Fibroblast of lung (primary cell): ENCODE data around the gene BIN1. TPM values are rescaled to one million over a fixed set of nuclear protein-coding genes. Genes with fewer than 3 reads are reported as not detected.

ENCODE experiments used
- DNase-seq, 2 donors: peaks; one replicate each; pipeline versions ENCODE4 v3.0.0 to v3.0.0-alpha.2; 2010; ENCODE audit warnings: low read depth in 2 of 2
- H2AFZ ChIP-seq: 2 replicates; pipeline ENCODE4 v1.5.1; 2012; ENCODE audit warnings: low read length, control low read depth, inconsistent platforms
- H3K27ac ChIP-seq: 2 replicates; pipeline ENCODE4 v1.5.1; 2011; ENCODE audit warnings: low read length, control low read depth; ENCODE audit not compliant: insufficient read depth
- H3K27me3 ChIP-seq: 2 replicates; pipeline ENCODE4 v1.5.1; 2011; ENCODE audit warnings: mild to moderate bottlenecking, low read length; ENCODE audit not compliant: control insufficient read depth, insufficient read depth
- H3K36me3 ChIP-seq: 2 replicates; pipeline ENCODE4 v1.5.1; 2011; ENCODE audit warnings: low read length; ENCODE audit not compliant: control insufficient read depth, insufficient read depth
- H3K4me1 ChIP-seq: 2 replicates; pipeline ENCODE4 v1.5.1; 2011; ENCODE audit warnings: low read length; ENCODE audit not compliant: control insufficient read depth, insufficient read depth; ENCODE audit errors: extremely low read depth
- H3K4me2 ChIP-seq: 2 replicates; pipeline ENCODE4 v1.5.1; 2011; ENCODE audit warnings: low read length, control low read depth; ENCODE audit not compliant: insufficient read depth; ENCODE audit errors: extremely low read depth
- H3K4me3 ChIP-seq, 4 experiments: fragments of 200-600 bp in 1 of 4; sonication (generic) in 1 of 4; replicated peaks in 1 of 4; 2 replicates each; pipeline ENCODE4 v1.5.1; 2011 to 2016; ENCODE audit warnings: low read length in 4 of 4, low read depth in 3 of 4, mild to moderate bottlenecking in 3 of 4, control low read depth in 2 of 4, inconsistent platforms in 1 of 4, mixed read lengths in 1 of 4; ENCODE audit not compliant: insufficient read depth in 1 of 4; ENCODE audit errors: control extremely low read depth in 1 of 4
- H3K79me2 ChIP-seq: 2 replicates; pipeline ENCODE4 v1.5.1; 2012; ENCODE audit warnings: mild to moderate bottlenecking, low read length, inconsistent platforms; ENCODE audit not compliant: control insufficient read depth, insufficient read depth
- H3K9ac ChIP-seq: 2 replicates; pipeline ENCODE4 v1.5.1; 2011; ENCODE audit warnings: mild to moderate bottlenecking, low read length, control low read depth; ENCODE audit not compliant: insufficient read depth
- H3K9me3 ChIP-seq: 2 replicates; pipeline ENCODE4 v1.5.1; 2012; ENCODE audit warnings: low read depth, low read length; ENCODE audit not compliant: control insufficient read depth, insufficient read depth
- H4K20me1 ChIP-seq: 2 replicates; pipeline ENCODE4 v1.5.1; 2011; ENCODE audit warnings: low read length; ENCODE audit not compliant: control insufficient read depth, insufficient read depth; ENCODE audit errors: extremely low read depth
- EZH2 ChIP-seq: IDR thresholded peaks from 2 replicates; pipeline ENCODE4 v1.5.1; 2012; ENCODE audit warnings: low read length, control low read depth, mild to moderate bottlenecking; ENCODE audit errors: missing control alignments
- polyA plus RNA-seq, 2 donors: library from polyadenylated mRNA; depleted of rRNA in 1 of 2; stranded (reverse) in 1 of 2; unstranded in 1 of 2; fragments of >200 nt; gene quantifications; 2 replicates each; pipeline ENCODE4 v1.2.1, GENCODE V29; 2011 to 2012; ENCODE audit warnings: missing spikeins in 1 of 2
- total RNA-seq: library from RNA; depleted of rRNA; stranded (reverse); fragments of >200 nt; gene quantifications from 2 replicates; pipeline ENCODE4 v1.2.1, GENCODE V29; 2014
- TF ChIP-seq, protein P1 (sequence below), 2 donors: IDR thresholded peaks in 1 of 2; conservative IDR thresholded peaks in 1 of 2; 1 replicate in 1 of 2; 2 replicates in 1 of 2; pipeline ENCODE4 v1.5.1; 2011 to 2012; ENCODE audit warnings: low read length in 2 of 2, control low read depth in 1 of 2, inconsistent platforms in 1 of 2, low read depth in 1 of 2, mild to moderate bottlenecking in 1 of 2

BIN1 gene
- total and polyA plus RNA-seq, 2 donors (not counting 1 experiment from before 2014, with no cell fraction given): 17.3 to 68.7 TPM

- TF ChIP-seq EZH2: no peak
- TF ChIP-seq, protein P1, sequence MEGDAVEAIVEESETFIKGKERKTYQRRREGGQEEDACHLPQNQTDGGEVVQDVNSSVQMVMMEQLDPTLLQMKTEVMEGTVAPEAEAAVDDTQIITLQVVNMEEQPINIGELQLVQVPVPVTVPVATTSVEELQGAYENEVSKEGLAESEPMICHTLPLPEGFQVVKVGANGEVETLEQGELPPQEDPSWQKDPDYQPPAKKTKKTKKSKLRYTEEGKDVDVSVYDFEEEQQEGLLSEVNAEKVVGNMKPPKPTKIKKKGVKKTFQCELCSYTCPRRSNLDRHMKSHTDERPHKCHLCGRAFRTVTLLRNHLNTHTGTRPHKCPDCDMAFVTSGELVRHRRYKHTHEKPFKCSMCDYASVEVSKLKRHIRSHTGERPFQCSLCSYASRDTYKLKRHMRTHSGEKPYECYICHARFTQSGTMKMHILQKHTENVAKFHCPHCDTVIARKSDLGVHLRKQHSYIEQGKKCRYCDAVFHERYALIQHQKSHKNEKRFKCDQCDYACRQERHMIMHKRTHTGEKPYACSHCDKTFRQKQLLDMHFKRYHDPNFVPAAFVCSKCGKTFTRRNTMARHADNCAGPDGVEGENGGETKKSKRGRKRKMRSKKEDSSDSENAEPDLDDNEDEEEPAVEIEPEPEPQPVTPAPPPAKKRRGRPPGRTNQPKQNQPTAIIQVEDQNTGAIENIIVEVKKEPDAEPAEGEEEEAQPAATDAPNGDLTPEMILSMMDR (conservative IDR thresholded peaks at IDR 0.05 in 1 of 2, IDR thresholded peaks at IDR 0.05 in 1 of 2; ENCODE audit: low read depth in 1 of 2, low read length in 2 of 2): no peak
- no peak overlapping the region for H3K4me2 ChIP-seq
- no peak overlapping the region for H3K4me3 ChIP-seq
- no peaks in the 10 kb centered on the region for H3K36me3 ChIP-seq
- H2AFZ ChIP-seq: no peak overlapping the region
- H3K9ac ChIP-seq: no peak overlapping the region
- H4K20me1 ChIP-seq: no peaks in the 10 kb centered on the region
- DNase-seq: no peak
- no peaks in the 10 kb centered on the region for H3K9me3 ChIP-seq
- no peaks in the 10 kb centered on the region for H3K79me2 ChIP-seq
- no peaks in the 10 kb centered on the region for H3K4me1 ChIP-seq
- H3K27ac ChIP-seq: no peak overlapping the region
- peaks cover 6% of the 10 kb centered on the region for H3K27me3 ChIP-seq
These were observed 23.5 kb upstream of the BIN1 start for GRCh38 chr2:127130421-127130820.

GRCh38 chr2:127129937-127130336 lies 23.0 kb upstream of the BIN1 start:
- H3K4me3 ChIP-seq: no peak overlapping the region
- TF ChIP-seq, protein P1 (conservative IDR thresholded peaks at IDR 0.05 in 1 of 2, IDR thresholded peaks at IDR 0.05 in 1 of 2; ENCODE audit: low read depth in 1 of 2, low read length in 2 of 2): no peak
- no peak for TF ChIP-seq EZH2
- no peaks in the 10 kb centered on the region for H3K36me3 ChIP-seq
- H3K27ac ChIP-seq: no peak overlapping the region
- H3K4me1 ChIP-seq: no peaks in the 10 kb centered on the region
- H3K9ac ChIP-seq: no peak overlapping the region
- no peaks in the 10 kb centered on the region for H4K20me1 ChIP-seq
- H2AFZ ChIP-seq: no peak overlapping the region
- no peak overlapping the region for H3K4me2 ChIP-seq
- peaks cover 3% of the 10 kb centered on the region for H3K27me3 ChIP-seq
- DNase-seq: no peak
- no peaks in the 10 kb centered on the region for H3K9me3 ChIP-seq
- no peaks in the 10 kb centered on the region for H3K79me2 ChIP-seq

GRCh38 chr2:127128445-127128904 lies 21.5 kb upstream of the BIN1 start:
- Histone ChIP-seq H3K4me3 (no peak overlapping the region), H3K79me2 (no peaks in the 10 kb centered on the region), H3K36me3 (no peaks in the 10 kb centered on the region), H3K4me1 (no peaks in the 10 kb centered on the region), H4K20me1 (no peaks in the 10 kb centered on the region), H3K27me3 (peaks cover 3% of the 10 kb centered on the region), H3K4me2 (no peak overlapping the region), H3K9ac (no peak overlapping the region), H3K9me3 (no peaks in the 10 kb centered on the region), H2AFZ (no peak overlapping the region), H3K27ac (no peak overlapping the region)
- DNase-seq: no peak
- TF ChIP-seq, protein P1 (conservative IDR thresholded peaks at IDR 0.05 in 1 of 2, IDR thresholded peaks at IDR 0.05 in 1 of 2; ENCODE audit: low read depth in 1 of 2, low read length in 2 of 2): no peak
- no peak for TF ChIP-seq EZH2
